Hippocampal formation (tissue), 2 donors: ENCODE results near the gene OAF.
A peak's percentile ranks its signal among the peaks of the same experiment; 100 is the strongest.

Experiments
- DNase-seq, 2 donors: peaks; one replicate each; lab custom pipeline; 2025; lab: John Stamatoyannopoulos, UW

Gene OAF

GRCh38 chr11:120183701-120184141 is 27.1 kb upstream of the OAF start:
- DNase-seq = no peak

DNA sequence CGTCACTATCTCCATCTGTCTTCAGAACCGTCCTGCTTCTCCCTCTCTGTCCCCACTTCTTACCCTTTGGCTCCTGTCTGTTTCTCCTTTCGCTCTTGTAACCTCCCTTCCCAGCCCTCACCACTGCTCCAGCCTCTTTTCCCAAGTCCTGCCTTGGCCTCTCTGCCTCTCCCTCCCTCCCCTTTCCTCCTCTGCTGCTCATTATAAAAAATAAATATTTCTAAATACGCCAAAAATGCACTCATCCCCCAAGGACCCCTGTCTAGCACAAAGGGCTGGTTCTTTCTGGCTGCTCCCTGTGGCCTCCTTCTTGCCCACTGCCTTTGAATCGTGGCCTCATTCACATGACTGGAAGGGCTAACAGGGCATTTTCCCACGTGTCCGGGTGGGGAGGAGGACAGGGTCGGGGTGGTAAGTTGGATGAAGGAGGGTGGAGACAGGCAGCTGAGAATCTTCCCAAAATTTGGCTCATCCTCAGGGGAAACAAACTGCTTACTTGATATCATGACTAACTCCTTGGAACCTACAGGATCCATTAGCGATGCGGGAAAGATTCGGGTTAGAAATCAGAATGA is 26.4 kb upstream of the OAF start:
- DNase-seq = no peak

DNA sequence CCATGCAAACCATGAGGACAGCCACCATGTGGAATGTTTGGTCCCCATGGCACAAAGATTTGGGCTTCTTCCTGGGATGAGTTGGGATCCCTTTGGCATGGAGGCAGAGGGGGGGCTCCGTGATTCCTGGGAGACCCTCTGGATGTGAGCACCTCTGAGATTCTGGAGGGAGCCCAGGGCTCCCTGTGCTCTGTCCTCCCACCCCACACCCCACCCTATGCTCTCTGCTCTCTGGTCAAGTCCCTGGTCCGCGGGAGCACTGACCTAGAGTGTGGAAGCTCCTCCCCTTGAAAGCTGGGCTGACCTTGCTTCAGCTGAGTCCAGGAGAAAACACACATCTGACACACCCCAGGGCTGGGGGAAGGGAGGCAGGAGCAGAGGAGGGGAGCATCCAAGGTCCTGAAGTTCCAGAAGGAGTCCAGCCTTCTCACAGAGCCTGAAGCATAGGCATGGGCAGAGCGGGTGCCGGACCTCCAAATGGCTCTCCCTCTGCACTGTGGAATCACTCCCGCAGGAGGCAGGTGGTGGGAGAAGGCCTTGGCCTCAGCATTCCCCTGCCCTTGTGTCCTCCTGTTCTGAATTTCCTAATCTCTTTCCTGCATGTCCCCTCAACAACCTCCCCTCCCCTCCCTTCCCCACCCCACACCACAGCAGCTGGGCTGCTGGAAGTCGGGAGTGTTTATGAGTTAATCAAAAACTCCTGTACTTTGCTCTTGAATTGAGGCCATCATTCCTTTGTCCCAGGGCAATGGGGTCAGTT is 25.7 kb upstream of the OAF start:
- no peak for DNase-seq

GRCh38 chr11:120185706-120186455 is 25.0 kb upstream of the OAF start:
- no peak for DNase-seq

DNA sequence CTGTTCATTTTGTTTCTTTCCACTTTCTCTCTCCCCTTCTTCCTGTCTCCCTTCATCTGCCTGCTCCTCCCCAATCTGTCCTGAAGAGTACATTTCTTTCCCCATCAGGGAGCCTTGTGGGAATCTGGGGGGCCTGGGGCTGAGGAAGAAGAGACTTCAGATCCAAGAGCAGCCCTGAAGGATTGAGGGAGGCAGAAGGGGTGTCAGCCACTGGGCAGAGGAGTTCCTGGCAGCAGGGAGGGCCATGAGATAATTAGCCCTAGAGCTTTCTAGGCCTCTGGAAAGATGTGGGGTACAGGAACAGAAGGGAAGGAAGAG is 24.4 kb upstream of the OAF start:
- DNase-seq = no peak

GRCh38 chr11:120186774-120187591 is 23.8 kb upstream of the OAF start:
- DNase-seq = no peak

DNA sequence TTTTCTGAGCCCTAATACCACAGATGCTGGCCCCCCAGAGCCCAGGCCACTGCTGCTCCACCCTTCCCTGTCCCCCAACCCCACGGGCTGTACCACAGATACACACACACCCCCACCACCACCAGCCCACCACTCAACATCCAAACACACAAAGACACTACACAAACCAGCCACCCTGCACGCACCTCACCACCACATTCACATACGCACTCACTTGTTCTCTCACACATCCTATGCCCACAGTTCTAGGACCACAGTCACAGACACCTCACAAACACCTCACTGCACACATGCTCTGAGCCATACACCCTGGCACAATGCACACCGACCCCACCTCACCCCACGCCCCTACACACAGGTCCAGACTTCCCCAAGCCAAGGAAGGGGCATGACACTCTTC is 22.5 kb upstream of the OAF start:
- no peak for DNase-seq

GRCh38 chr11:120188811-120189455 is 21.9 kb upstream of the OAF start:
- no peak for DNase-seq

GRCh38 chr11:120191058-120191457 is 19.8 kb upstream of the OAF start:
- no peak for DNase-seq

DNA sequence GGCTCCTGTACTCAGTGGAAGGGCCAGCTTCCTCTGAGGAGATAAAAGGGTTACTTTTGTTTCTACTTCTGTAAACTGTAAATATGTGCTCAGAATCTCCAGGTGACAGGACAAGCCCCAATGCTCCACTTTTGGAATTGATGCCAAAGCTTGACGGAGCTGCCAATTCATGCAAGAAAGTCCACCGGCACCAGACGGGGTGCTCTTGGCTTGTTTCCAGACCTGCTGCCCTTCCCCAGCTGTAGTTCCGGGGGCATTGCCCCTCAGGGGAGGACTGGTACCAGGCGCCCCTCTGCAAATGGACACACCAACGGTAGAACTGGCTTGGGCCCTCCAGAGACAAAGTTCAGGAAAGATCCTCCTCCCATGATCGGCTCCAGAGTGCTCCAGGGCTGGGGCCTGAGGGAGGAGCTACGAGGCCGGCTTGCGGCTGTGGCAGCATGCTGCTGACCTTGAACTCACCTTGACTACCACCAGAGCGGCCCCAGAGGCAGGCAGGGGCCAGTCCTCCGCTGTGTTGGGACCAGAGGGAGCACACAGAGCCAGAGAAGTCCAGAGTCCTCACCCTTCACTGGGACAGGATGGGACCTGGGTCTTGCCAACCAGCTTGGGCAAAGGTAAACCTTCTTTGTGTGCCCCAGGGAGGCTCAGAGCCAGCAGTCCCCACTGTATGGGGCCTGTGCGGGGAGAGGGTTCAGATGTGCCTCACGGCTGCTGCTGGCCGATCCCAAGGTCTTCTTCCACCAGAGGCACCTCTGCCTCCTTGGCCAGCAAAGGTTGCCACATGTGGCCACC is 17.8 kb upstream of the OAF start:
- no peak for DNase-seq

GRCh38 chr11:120194166-120194565 is 16.7 kb upstream of the OAF start:
- no peak for DNase-seq

DNA sequence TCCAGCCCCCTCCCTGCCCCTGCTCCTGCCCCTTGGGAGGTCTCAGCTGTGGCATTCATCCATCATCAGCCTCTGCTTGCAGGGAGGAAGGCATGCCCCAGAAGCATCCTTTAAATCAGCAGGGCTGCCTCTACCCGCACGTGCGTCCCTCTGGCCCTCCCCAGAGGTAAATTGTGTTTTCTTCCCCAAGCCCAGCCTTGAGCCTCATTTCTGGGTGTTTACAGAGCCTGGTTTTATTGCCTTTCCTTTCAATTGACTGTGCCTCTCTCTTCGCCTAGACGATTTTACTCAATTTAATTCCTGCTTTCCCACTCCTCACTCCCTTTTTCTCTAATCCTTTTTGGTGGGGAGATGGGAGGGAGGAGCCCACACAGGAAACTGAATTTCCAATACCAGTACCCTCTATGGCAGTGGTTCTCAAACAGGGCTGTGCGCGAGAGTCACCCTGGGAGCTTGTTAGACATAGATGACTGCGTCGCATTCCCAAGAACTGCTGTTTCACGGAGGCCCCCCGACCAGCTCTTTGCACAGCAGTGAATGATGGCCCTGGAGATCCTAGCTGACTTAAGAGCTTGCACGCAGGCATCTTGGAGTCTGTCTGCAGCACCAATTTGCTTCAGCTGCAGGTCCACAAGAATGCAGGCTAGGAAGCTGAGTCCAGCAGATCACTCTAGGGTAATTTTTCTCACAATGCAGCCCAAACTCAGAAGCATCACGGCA is 15.1 kb upstream of the OAF start:
- DNase-seq = no peak

DNA sequence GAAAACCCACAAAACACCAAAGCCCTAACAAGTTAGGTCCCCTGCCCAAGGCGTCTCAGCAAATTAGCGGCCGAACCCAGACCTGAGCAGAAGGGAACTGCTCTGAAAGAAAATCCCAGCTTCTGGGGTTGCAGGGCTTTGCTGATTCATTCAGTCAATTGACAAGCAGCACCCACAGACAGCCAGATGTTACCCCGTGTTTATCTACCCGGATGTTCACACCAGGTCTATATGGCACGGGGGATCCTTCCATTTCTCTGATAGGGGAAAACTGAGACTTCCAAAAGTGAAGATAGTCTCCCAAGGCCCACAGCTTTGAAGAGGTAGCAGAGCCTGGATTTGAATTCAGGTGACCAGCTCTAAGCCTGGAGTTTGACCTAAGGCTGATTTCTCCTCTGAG is 14.0 kb upstream of the OAF start:
- no peak for DNase-seq

GRCh38 chr11:120197251-120197891 is 13.5 kb upstream of the OAF start:
- DNase-seq = peak; percentile 12 to 53

DNA sequence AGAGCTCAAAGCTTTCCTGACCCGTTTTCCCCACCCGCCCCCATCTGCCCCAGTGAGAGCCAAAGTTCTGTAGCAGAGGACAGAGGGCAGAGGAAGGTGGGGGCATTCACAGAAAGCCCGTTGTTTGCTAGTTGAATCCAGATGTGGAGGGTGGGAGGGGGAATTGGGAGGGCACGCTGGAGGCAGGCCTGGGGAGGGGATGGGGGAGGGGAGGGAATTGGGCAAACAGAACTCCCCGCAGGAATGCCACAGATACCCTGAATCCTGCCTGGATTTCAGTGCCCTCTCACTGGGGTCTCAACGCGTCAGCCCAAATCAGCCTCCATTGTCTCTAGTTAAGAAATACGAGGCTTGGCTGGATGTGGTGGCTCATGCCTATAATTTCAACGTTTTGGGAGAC is 12.9 kb upstream of the OAF start:
- peak; percentile 53 to 57 for DNase-seq

GRCh38 chr11:120198403-120198786 is 12.4 kb upstream of the OAF start:
- no peak for DNase-seq

DNA sequence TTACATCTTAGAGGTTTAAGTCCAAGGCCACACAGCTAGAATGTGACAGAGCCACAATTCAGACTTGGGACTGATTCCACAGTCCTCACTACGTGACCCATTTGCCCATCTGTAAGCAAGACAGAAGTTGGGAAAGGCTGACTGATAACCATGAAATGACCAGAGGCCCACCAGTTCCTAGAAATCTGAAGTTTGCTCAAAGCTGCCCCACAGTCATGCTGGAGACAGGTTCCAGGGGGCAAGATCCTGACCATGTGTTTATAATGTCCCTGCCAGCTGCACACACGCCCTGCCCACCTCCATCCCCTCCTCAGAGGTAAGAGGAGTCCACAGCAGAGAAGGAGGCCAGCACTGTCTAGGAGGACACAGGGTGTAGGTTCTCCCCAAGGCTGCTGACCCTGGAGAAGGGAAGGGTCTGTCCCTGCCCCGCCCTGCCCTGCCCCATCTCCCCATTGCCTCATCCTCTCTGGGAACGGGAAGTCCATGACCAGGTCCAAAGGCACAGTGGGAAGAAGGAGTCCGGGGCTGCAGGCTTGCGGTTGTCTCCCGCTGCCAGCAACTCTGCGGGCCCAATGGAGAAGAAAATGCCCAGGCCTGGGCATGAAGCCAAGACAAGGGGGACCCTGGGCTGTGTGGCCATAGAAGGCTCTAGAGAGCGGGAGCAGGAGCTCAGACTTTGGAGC is 11.9 kb upstream of the OAF start:
- DNase-seq = no peak

DNA sequence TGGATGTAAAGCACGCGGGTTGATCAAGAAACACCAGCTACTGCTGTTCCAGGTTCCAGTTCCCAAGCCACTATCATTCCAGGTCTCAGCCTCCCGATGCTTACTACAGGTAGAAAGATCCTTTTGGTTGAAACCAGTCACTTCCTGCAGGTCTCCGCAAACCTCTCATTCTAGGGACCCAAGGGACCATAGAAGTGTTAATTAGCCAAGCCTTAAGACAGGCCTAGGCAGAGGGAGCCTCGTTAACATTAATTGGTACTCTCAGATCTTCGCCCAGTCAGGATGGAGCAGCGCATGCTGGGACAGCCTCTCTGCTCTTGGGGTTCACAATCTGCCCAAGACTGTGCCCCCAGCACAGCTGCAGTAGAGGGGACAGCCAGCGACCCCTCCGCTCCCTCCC is 11.2 kb upstream of the OAF start:
- no peak for DNase-seq

GRCh38 chr11:120200677-120201076 is 10.2 kb upstream of the OAF start:
- no peak for DNase-seq
